ENCODE measurements around the gene UBD. TPM values are rescaled to one million over a fixed set of nuclear protein-coding genes. Genes with fewer than 3 reads are reported as not detected.

Gene UBD
- total RNA-seq, 4 donors from 2014 or later, result 0.33 to 0.87 TPM; not detected in 2

- intact Hi-C loops (cut with DNase I; ENCODE audit: low total_unique reads), result no loop called here
- H3K36me3 ChIP-seq, result no peaks in the 10 kb centered on the region
These were observed 43.2 kb upstream of the UBD start for GRCh38 chr6:29602564-29603361.

GRCh38 chr6:29598172-29598747, 38.7 kb upstream of the UBD start:
- Histone ChIP-seq H3K9me3 (no peaks in the 10 kb centered on the region), H3K27ac (no peak overlapping the region), H3K4me3 (no peak overlapping the region), H3K27me3 (no peaks in the 10 kb centered on the region), H3K4me1 (no peaks in the 10 kb centered on the region), H3K36me3 (no peaks in the 10 kb centered on the region)
- in situ Hi-C loops (cut with MboI; ENCODE audit: low sequenced_read_pairs in 4 of 4) (loop anchor here (10.0 to 25.0 kb wide), 2 partner anchors 911 to 913 kb away; no protein-coding TSS in a partner anchor), intact Hi-C loops (cut with DNase I; ENCODE audit: low total_unique reads) (no loop called here)
- no peak for ATAC-seq
- no peak for DNase-seq
- no peak for TF ChIP-seq POLR2A (IDR thresholded peaks at IDR 0.05)
- TF ChIP-seq, protein P1, sequence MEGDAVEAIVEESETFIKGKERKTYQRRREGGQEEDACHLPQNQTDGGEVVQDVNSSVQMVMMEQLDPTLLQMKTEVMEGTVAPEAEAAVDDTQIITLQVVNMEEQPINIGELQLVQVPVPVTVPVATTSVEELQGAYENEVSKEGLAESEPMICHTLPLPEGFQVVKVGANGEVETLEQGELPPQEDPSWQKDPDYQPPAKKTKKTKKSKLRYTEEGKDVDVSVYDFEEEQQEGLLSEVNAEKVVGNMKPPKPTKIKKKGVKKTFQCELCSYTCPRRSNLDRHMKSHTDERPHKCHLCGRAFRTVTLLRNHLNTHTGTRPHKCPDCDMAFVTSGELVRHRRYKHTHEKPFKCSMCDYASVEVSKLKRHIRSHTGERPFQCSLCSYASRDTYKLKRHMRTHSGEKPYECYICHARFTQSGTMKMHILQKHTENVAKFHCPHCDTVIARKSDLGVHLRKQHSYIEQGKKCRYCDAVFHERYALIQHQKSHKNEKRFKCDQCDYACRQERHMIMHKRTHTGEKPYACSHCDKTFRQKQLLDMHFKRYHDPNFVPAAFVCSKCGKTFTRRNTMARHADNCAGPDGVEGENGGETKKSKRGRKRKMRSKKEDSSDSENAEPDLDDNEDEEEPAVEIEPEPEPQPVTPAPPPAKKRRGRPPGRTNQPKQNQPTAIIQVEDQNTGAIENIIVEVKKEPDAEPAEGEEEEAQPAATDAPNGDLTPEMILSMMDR (IDR thresholded peaks at IDR 0.05 in 4 of 5, conservative IDR thresholded peaks at IDR 0.05 in 1 of 5), result no peak

More at GRCh38 chr6:29602564-29603361, 43.2 kb upstream of the UBD start:
- Histone ChIP-seq H3K4me3 (no peak overlapping the region), H3K4me1 (no peaks in the 10 kb centered on the region), H3K9me3 (no peaks in the 10 kb centered on the region), H3K27ac (no peak overlapping the region), H3K27me3 (no peaks in the 10 kb centered on the region)
- TF ChIP-seq, protein P1 (IDR thresholded peaks at IDR 0.05 in 4 of 5, conservative IDR thresholded peaks at IDR 0.05 in 1 of 5), result no peak
- TF ChIP-seq POLR2A (IDR thresholded peaks at IDR 0.05), result no peak
- in situ Hi-C loops (cut with MboI; ENCODE audit: low sequenced_read_pairs in 4 of 4), result no loop called here
- DNase-seq (no peak), ATAC-seq (no peak)

DNA sequence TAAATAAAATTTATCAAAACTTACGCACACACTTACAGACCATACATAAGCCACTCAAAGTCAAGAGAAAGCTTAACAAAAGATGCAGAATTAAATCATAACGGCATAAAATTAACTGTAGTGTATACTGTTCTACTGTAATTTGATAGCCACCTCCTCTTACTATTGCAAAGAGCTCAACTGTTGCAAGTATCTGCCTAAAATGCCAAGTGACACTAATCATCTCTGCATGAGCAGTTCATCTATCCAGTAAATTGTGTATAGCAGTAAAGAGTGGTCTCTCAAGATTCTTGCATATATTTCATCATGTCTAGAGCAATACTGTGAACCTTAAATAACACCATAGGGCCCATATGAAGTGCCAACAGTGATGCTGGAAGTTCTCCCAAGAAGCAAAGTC, 37.7 kb upstream of the UBD start:
- Histone ChIP-seq H3K27me3 (no peaks in the 10 kb centered on the region), H3K4me3 (no peak overlapping the region), H3K27ac (no peak overlapping the region), H3K9me3 (no peaks in the 10 kb centered on the region), H3K36me3 (no peaks in the 10 kb centered on the region), H3K4me1 (no peaks in the 10 kb centered on the region)
- no peak for TF ChIP-seq POLR2A (IDR thresholded peaks at IDR 0.05)
- TF ChIP-seq, protein P1 (IDR thresholded peaks at IDR 0.05 in 4 of 5, conservative IDR thresholded peaks at IDR 0.05 in 1 of 5), result no peak
- intact Hi-C loops (cut with DNase I; ENCODE audit: low total_unique reads) (no loop called here), in situ Hi-C loops (cut with MboI; ENCODE audit: low sequenced_read_pairs in 4 of 4) (loop anchor here (10.0 to 25.0 kb wide), 2 partner anchors 910 to 912 kb away; no protein-coding TSS in a partner anchor)
- ATAC-seq, result no peak
- DNase-seq, result no peak

GRCh38 chr6:29596381-29596900, 36.9 kb upstream of the UBD start:
- in situ Hi-C loops (cut with MboI; ENCODE audit: low sequenced_read_pairs in 4 of 4) (loop anchor here (10.0 to 25.0 kb wide), 2 partner anchors 909 to 912 kb away; no protein-coding TSS in a partner anchor), intact Hi-C loops (cut with DNase I; ENCODE audit: low total_unique reads) (no loop called here)
- Histone ChIP-seq H3K4me1 (no peaks in the 10 kb centered on the region), H3K27ac (no peak overlapping the region), H3K4me3 (no peak overlapping the region), H3K27me3 (no peaks in the 10 kb centered on the region), H3K36me3 (no peaks in the 10 kb centered on the region), H3K9me3 (no peaks in the 10 kb centered on the region)
- no peak for TF ChIP-seq POLR2A (IDR thresholded peaks at IDR 0.05)
- TF ChIP-seq, protein P1 (IDR thresholded peaks at IDR 0.05 in 4 of 5, conservative IDR thresholded peaks at IDR 0.05 in 1 of 5), result no peak
- ATAC-seq, result no peak
- no peak for DNase-seq
